ENCODE results near the gene ATF3.

The ATF3 gene

GRCh38 chr1:212586206-212587015 is 22.1 kb upstream of the ATF3 start:
- DNase-seq (ENCODE audit: low spot score): no peak

GRCh38 chr1:212587016-212587887 is 21.3 kb upstream of the ATF3 start:
- DNase-seq (ENCODE audit: low spot score): no peak

GRCh38 chr1:212587888-212588510 is 20.6 kb upstream of the ATF3 start:
- DNase-seq (ENCODE audit: low spot score): no peak

- no peak for DNase-seq (ENCODE audit: low spot score)
Measured at GRCh38 chr1:212589446-212589845, 19.1 kb upstream of the ATF3 start.

- no peak for DNase-seq (ENCODE audit: low spot score)
Measured at GRCh38 chr1:212591922-212592321, 16.6 kb upstream of the ATF3 start.

GRCh38 chr1:212593821-212594251 is 14.7 kb upstream of the ATF3 start:
- DNase-seq (ENCODE audit: low spot score): no peak

- DNase-seq (ENCODE audit: low spot score): no peak
Measured at GRCh38 chr1:212594640-212595039, 13.9 kb upstream of the ATF3 start.

- DNase-seq (ENCODE audit: low spot score): no peak
Measured at GRCh38 chr1:212595229-212595628, 13.3 kb upstream of the ATF3 start.

- no peak for DNase-seq (ENCODE audit: low spot score)
Measured at GRCh38 chr1:212595787-212596714, 12.5 kb upstream of the ATF3 start.

- DNase-seq (ENCODE audit: low spot score): no peak
Measured at GRCh38 chr1:212596798-212597197, 11.8 kb upstream of the ATF3 start.

GRCh38 chr1:212597487-212597886 is 11.1 kb upstream of the ATF3 start:
- no peak for DNase-seq (ENCODE audit: low spot score)

- no peak for DNase-seq (ENCODE audit: low spot score)
Measured at GRCh38 chr1:212600071-212600915, 8.3 kb upstream of the ATF3 start.

GRCh38 chr1:212600980-212601379 is 7.6 kb upstream of the ATF3 start:
- no peak for DNase-seq (ENCODE audit: low spot score)

- DNase-seq (ENCODE audit: low spot score): no peak
Measured at GRCh38 chr1:212601524-212601923, 7.0 kb upstream of the ATF3 start.

- no peak for DNase-seq (ENCODE audit: low spot score)
Measured at GRCh38 chr1:212605441-212606394, 2.8 kb upstream of the ATF3 start.

- no peak for DNase-seq (ENCODE audit: low spot score)
Measured at GRCh38 chr1:212606395-212607205, 2.0 kb upstream of the ATF3 start.

- no peak for DNase-seq (ENCODE audit: low spot score)
Measured at GRCh38 chr1:212607206-212607912, 1.2 kb upstream of the ATF3 start.

GRCh38 chr1:212607913-212608391 is 609 bp upstream of the ATF3 start:
- DNase-seq (ENCODE audit: low spot score): peak; percentile 24

All from HuH-7.5 (cell line).